Sigmoid colon (tissue), 3 donors: ENCODE measurements around the gene LAD1.

Source experiments
- POLR2A ChIP-seq, 2 donors: fragments of 450-650 bp; IDR thresholded peaks; one replicate each; pipeline ENCODE4 v1.6.1; 2016; ENCODE audit warnings: antibody characterized with exemption in 2 of 2, mild to moderate bottlenecking in 2 of 2, moderate library complexity in 2 of 2
- TF ChIP-seq, protein P1 (sequence below), 4 experiments: fragments of 450-650 bp in 3 of 4; fragments of 200-600 bp in 1 of 4; IDR thresholded peaks; one replicate each; pipeline ENCODE4 v1.5.1; 2016 to 2019; ENCODE audit warnings: antibody characterized with exemption in 4 of 4, mild to moderate bottlenecking in 3 of 4, moderate library complexity in 2 of 4

DNA sequence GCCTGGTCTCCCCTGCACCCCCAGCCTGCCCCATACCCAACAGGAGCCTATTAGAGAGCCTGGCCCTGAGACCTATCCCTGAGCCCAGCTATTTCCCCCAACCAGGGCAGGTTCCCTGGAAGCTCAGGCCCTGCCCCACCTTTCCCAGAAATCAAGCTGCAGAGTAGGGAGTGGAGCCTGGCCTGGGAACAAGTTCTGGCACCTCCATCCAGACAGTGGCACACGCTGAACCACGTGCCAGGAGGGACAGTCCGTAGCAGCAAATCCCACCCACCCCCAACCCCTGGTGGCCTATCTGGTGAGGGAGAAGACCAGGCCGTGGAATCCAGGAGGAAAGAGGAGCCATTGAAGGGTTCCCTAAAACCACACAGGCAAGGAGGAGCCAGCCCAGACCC lies 44.2 kb downstream of the LAD1 start:
- TF ChIP-seq POLR2A (IDR thresholded peaks at IDR 0.05) = no peak
- TF ChIP-seq, protein P1, sequence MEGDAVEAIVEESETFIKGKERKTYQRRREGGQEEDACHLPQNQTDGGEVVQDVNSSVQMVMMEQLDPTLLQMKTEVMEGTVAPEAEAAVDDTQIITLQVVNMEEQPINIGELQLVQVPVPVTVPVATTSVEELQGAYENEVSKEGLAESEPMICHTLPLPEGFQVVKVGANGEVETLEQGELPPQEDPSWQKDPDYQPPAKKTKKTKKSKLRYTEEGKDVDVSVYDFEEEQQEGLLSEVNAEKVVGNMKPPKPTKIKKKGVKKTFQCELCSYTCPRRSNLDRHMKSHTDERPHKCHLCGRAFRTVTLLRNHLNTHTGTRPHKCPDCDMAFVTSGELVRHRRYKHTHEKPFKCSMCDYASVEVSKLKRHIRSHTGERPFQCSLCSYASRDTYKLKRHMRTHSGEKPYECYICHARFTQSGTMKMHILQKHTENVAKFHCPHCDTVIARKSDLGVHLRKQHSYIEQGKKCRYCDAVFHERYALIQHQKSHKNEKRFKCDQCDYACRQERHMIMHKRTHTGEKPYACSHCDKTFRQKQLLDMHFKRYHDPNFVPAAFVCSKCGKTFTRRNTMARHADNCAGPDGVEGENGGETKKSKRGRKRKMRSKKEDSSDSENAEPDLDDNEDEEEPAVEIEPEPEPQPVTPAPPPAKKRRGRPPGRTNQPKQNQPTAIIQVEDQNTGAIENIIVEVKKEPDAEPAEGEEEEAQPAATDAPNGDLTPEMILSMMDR (IDR thresholded peaks at IDR 0.05) = no peak
